Limb (tissue), 2 donors: Measurements from ENCODE around the gene MYLK2.
"Not testable (repeated sequence)": the region's sequence is repeated elsewhere in the genome, so short reads cannot be mapped to it uniquely, and the experiment has no call there.

Experiments used
- DNase-seq, 2 donors: peaks; one replicate each; pipeline ENCODE4 v3.0.0-alpha.2; 2016; ENCODE audit errors: extremely low spot score in 2 of 2

Gene MYLK2

DNA sequence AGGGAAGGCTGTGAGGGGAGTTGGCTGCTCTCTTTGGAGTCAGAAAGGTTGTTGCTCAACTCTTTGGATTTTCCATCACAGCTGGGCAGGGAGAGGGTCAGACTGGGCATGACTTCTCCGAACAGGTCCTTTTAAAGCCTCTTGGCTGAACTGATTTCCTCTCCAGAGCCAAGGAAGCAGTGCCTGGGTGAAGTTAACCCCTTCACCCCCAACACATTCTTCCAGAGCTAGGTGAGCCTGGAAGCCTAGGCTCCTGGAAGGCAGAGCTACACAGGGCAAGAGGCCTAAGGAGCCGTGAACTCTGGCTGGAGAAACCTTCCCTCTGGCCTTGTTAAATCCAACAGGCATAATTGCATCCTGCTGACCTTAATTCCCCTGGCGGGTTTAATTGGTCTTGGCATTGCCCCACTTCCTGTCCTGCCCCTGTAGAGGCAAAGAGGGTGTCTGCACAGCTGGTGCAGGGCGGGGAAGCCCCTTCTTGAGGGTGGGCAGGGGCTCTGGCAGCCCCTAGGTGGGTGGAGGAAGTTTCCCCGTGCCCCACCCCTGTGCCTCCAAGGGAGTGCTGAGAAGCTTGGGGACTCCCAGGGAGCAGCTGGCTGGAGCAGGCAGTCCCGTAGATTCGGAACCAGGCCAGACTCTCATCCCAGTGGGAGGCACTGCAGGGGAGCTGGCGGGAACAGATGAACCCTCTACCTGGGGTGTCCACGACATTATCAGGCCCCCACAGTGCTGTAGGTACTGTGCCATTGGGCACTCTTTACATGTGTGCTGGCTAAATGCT is 3.6 kb upstream of the MYLK2 start:
- no peak for DNase-seq

DNA sequence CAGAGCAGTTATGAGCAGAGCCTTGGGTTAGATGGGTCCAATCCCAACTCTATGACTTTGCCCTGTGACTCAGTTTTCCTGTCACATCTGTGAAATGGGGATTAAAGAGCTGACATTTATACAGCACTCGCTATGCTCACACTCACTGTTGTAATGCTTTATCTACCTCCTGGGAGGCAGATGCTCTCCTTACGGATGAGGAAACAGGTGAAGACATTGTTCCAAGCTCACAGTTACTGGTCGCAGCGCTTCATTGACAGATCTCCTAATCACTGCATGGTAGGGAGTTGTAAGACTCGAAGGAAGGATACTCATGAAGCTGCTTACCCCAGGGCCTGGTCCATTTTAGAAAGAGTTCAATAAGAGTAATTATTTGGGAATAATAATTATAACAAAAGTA is 2.9 kb upstream of the MYLK2 start:
- no peak for DNase-seq

DNA sequence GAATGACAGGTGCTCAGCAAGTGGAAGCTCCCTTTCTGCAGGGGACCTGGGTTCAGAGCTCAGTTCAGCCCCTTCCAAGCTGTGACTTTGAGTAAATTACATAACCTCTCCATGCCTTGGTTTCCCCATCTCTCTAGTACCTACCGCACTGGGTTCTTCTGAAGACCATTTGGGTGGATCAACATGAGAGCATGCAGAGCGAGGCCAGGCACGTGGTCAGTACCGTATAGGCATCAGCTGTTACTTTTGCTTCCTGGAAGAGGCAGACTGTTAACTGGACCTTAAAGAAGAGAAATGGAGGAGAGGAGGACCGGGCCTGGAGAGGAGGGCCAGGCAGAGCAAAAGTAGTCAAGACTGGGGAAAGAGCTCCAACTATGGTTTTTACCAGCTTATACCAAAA is 1.7 kb upstream of the MYLK2 start:
- DNase-seq, result no peak

DNA sequence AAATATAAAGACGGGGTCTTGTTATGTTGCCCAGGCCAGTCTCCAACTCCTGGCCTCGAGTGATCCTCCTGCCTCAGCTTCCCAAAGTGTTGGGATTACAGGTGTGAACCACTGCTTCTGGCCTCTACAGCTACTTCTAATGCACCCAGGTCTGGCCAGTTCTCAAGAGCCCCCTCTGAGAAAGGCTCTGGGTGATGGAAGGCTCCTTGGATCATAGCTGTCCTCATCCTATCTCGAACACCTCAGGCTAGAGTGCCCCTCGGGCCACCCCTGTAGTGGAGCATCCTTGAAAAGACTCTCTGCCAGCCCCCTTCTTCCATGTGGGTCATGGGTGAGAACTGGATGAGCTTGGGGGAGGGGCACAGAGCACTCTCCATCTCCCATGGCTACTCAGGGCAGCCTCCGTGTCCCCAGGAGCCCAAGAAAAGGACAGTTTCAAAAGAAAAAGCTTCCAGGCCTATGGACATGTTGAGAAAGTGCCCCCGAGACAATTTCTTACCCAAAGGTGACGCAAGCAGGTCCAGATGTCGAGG is 714 bp upstream of the MYLK2 start:
- DNase-seq, result no peak

DNA sequence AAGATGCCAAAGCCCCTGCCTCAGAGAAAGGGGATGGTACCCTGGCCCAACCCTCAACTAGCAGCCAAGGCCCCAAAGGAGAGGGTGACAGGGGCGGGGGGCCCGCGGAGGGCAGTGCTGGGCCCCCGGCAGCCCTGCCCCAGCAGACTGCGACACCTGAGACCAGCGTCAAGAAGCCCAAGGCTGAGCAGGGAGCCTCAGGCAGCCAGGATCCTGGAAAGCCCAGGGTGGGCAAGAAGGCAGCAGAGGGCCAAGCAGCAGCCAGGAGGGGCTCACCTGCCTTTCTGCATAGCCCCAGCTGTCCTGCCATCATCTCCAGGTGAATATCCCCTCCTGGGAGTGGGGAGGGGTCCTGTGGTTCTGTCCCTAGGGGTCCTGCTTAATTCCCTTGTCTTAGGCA is 1.1 kb downstream of the MYLK2 start:
- DNase-seq, result no peak

DNA sequence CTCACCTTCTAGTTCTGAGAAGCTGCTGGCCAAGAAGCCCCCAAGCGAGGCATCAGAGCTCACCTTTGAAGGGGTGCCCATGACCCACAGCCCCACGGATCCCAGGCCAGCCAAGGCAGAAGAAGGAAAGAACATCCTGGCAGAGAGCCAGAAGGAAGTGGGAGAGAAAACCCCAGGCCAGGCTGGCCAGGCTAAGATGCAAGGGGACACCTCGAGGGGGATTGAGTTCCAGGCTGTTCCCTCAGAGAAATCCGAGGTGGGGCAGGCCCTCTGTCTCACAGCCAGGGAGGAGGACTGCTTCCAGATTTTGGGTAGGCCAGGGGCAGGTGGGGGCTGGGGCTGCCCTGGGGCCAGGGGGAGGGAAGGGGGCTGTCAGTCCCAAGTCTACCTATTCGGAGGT is 2.3 kb downstream of the MYLK2 start:
- no peak for DNase-seq

DNA sequence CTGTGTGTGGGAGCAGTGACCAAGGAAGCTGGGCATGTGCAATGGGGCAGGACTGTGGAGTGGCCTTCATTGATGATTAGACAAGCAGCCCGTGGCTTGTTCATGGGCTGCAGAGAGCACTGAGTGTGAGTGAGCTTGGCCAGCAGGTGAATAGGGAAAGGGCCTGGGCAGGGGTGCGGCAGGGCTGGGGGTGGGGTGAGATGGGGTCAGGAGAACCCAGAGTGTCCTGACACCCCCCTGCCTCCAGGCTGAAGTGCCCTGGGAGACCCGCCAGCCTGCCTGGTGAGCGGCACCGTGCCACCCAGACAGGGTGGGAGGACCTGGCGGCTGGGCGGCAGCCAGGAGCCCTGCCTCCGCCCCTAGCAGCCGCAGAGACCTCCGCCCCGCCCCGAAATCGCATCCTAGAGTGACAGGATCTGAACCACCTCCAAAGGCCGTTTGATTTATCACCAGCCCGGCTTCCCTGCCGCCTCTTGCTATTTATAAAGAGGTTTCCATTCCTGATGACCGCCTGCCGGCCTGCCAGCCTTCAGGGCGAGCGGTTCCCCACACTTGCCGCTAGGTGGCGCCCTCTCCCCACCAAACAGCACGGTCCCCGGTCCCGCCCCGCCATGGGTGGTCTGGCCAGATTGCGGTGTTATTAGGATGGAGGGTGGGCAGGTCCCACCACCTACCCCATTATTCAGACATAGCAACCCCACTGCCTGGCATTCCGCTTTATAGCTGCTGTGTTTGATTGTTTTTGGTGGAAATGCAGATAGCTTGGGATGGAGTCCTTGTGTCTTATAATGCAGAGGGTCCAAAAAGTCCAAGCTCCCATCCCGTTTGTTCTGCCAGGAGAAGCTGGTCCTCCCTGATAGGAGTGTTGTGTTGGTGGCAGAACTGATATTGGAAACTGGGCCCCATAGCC is 3.5 kb downstream of the MYLK2 start:
- peak; percentile 79 to 93 for DNase-seq

DNA sequence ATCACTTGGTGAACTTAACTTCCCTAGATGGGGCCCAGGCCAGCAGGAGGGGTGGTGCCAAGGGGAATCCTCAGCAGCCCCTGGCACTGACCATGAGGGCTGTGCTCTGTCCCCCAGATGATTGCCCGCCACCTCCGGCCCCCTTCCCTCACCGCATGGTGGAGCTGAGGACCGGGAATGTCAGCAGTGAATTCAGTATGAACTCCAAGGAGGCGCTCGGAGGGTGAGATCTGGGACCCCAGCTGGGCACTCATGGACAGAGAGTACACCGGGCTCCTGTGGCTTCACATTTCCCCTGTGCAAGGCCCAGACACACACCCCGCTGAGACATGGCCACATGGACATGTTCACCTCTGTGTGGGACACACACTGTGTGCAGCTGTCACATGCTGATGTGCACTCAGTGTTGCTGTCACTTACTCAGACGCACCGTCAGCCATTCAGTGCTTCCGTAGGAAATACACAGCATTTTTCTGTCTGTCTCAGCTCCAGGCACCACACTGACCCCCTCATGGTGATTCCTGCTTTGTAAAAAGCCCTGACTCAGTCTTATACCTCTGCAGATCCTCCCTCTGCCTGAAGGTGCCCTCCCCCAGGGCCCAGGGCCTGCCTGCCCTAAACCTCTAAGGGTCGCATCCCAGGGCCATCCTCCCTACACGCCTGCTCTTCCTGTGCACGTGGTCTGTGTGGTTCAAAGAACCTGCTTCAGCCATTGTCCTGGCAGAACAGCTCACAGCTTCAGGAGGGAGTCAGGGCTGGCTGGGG is 4.4 kb downstream of the MYLK2 start:
- DNase-seq, result no peak

DNA sequence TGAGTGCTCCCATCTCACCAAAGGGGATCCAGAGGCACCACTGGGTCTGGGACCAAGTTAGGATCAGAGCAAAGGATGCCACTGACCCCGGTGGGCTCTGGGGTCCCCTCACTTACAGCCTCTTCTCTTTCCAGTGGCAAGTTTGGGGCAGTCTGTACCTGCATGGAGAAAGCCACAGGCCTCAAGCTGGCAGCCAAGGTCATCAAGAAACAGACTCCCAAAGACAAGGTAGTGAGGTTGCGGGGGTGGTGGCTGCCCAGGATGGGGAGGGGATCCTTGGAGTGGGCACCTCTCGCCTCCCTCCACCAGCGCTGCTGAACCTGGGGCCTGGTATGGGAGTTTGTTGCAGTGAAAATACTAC is 4.9 kb downstream of the MYLK2 start:
- no peak for DNase-seq

DNA sequence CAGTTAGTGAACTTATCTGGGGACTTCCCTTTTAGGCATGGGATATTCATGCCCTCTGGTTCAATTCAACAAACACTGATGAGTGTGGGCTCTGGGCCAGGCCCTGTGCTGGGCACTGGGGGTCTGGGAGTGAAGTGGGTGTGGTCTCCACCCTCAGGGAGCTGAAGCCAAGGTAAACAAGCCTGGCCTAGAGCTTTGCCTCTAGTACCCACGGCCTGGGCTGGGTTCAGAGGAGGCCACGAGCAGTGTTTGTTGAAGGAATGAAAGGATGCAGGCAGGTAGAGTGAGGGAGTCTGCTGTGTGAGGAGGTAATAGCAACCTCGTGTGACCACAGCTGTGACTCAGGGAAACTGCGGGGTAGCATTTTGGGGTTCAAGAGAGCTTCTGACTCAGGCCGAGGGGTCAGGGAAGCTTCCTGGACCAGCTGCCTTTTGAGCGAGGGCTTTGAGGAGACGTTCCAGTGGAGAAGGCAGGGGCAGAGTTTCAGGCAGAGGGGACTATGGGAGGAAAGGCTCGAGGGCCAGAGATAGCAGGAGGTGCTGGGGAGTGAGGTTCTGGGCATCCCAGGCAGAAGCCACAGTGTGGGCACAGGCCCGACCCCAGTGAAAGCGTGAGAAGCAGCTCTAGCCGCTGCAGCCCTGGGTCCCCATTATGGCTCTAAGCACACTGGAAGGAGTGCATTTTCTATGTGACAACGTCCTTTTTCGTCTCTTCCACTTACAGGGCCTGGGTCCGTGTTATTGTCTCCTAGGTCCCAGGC is 5.6 kb downstream of the MYLK2 start:
- no peak for DNase-seq

DNA sequence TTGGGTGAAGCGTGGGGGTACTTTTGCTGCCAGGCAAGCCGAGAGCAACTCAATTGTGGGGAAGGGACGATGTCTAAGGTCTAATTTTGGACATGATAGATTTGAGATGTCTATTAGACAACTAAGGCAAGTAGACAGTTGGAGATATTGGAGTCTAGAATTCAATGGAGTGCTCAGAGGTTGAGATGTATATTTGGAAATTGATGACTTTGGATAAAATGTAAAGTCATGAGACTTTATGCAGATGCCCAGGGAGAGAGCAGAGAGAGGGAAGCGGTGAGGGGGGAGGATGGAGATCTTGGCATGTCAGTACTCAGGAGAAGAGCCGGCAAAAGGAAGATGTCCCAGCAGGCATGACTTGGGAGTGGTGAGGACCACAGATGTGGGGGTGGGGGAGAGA is 6.9 kb downstream of the MYLK2 start:
- DNase-seq, result no peak

DNA sequence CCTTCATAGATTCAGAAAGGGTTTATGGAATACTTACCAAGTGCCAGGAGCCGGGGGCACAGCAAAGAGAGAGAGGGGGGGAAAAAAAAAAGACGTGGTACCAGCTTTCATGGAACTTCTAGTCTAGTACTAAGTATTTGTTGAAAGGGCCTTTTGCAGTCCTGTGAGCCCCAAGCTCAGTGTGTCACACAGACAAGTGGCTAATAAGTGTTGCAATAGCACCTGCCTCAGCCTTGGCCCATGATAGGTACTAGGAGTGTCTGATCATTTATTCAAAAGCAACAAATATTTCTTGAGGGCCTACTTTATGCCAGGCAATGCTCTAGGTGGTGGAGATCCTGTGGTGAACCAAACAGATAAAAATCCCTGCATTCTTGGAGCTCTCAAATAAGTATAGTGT is 7.9 kb downstream of the MYLK2 start:
- DNase-seq, result no peak

DNA sequence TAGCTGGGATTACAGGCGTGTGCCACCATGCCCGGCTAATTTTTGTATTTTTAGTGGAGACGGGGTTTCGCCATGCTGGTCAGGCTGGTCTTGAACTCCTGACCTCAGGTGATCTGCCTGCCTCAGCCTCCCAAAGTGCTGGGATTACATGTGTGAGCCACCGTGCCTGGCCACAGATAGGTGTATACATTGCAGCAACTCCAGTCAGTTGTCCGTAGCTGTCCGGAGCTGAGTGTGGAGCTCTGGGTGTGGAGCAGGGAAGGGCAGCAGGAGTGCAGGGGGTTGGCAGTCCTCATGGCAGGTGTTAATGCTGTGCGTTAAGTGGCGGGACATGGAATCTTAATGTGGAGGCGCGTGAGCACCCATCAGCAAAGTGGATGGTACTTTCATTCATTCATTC is 8.9 kb downstream of the MYLK2 start:
- DNase-seq, result not testable (repeated sequence)

DNA sequence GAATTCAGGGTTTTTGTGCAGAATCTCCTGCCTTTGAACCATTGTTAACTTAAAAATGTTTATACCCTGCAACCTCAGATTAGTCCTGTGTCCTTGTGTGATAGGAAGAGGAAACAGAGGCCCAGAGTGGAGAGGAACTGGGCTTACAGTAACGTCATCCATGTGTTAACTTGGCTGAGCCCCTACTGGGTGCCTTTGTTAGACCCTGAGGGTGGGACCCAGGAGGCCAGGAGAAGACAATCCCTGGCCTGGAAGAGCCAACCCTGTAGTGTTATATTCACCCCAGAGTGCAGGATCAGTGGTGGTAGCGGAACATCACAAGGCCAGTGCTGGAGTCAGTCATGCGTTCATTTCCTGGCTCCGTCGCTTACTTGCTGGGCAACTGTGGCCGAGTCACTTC is 10.6 kb downstream of the MYLK2 start:
- no peak for DNase-seq

DNA sequence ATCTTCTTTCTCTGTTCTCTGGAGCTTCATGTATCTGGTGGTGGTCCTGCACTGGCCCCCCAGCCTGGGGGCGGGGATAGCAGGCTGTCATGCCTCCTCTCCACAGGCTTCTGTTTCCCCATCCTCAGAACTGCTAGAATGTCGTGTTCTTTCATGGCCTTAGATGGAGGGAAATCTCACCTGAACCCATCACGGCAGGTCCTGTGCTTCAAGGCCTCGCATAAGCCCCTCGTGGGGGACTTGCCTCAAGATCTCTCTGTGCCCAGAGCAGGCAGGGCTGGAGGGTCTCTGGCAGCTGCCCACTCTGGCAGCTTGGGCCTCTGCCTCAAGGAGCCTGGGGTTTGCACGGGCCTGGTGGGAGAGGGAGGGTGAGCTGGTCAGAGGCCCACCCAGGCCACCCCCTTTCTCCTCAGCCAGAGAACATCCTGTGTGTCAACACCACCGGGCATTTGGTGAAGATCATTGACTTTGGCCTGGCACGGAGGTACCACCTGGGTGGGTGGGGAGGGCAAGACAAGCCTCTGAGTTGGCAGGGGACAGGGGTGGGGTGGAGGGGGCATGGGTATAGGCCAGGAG is 11.3 kb downstream of the MYLK2 start:
- no peak for DNase-seq

DNA sequence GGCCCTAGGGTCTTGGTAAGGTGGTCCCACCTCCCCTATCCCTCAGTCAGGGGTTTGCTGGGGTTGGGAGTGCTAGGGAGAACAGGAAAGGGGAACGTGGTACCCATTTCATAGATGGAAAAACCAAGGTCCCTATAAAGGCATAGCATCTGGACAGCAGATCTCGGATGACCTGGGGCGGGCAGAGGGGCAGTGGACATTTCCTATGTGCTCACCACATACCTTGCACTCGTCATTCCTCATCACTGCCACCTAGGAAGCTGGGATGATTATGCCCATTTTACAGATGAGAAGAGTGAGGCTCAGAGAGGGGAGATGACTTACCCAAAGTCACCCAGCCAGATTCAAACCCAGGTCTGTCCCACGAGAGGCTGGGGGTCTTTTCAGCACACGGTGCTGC is 12.1 kb downstream of the MYLK2 start:
- no peak for DNase-seq

DNA sequence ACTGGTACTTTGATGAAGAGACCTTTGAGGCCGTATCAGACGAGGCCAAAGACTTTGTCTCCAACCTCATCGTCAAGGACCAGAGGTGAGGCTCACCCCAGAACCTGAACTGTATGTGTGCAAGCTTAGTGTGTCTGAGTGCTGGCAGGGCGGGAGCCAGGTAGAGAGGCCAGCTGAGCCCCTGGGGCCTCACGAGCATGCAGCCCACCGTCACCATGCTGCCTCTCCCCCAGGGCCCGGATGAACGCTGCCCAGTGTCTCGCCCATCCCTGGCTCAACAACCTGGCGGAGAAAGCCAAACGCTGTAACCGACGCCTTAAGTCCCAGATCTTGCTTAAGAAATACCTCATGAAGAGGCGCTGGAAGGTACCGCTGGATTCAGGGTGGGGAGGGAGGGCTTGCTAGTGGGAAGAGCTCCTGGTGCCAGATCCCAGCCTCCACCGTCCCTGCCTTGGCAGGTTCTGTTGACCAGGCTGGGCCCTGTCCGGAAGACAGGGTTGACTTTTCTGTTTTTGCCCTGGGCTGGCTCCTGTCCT is 12.7 kb downstream of the MYLK2 start:
- no peak for DNase-seq

DNA sequence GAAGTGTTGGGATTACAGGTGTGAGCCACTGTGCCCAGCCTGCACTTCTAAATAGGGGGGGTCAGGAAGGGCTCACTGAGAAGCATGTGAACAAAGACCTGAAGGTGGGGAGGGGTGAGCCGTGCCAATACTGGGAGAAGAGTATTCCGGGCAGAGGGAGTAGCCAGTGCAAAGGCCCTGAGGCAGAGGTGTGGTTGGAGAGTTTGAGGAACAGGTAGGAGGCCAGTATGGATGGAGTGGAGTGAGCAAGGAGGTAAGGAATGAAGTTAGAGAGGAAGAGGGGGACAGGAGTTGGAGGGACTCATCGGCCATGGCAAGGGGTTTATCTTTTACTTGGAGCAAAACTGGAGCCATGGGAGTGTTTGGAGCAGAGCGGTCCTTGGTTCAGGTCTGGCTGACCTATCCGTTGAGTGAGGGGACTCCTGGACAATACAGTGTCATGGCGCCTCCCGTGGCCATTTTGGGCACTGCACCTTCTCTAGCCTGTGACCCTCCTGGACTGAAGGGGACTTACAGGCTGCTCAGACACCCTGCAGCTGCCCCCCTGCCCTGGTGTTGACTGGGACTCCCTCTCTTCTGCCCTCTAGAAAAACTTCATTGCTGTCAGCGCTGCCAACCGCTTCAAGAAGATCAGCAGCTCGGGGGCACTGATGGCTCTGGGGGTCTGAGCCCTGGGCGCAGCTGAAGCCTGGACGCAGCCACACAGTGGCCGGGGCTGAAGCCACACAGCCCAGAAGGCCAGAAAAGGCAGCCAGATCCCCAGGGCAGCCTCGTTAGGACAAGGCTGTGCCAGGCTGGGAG is 14.2 kb downstream of the MYLK2 start:
- DNase-seq, result peak in 1 of 2 donors; percentile 79

DNA sequence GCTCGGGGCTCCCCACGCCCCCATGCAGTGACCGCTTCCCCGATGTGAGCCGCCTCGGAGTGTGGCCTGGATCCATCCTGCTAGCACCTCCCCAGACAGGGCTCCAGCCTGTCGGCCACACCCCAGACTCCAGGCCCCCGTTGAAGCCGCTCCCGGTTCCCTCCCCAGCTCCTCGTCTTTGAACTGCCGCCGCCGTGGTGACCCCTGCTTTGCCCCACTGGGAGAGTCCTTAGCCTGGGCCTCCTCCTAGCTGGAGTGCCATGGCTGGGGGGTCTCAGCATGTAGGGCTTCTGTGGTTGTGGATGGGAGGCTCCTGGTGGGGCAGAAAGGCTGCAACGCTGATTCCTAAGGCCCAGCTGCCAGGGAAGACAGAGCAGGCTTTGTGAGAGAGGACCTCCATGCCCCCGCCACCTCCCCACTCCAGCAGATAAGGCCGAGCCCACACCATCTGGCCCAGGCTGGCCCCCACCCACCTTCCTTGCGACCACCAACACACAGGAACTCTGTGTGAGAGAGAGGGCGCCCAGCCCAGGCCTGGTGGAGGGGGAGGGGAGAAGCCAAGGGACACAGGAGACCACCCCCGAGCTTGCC is 14.9 kb downstream of the MYLK2 start:
- no peak for DNase-seq
